Stimulated activated CD8-positive, alpha-beta memory T cell treated with anti-CD3 and anti-CD28 coated beads, Interleukin-7, amount 100 ng/mL, for 1 hour (primary cell): Measurements from ENCODE around the gene NMS.

Experiments
- DNase-seq, 2 donors: peaks; one replicate each; pipeline ENCODE4 v3.0.0-alpha.2; 2020; ENCODE audit warnings: low read depth in 2 of 2

The NMS gene

DNA sequence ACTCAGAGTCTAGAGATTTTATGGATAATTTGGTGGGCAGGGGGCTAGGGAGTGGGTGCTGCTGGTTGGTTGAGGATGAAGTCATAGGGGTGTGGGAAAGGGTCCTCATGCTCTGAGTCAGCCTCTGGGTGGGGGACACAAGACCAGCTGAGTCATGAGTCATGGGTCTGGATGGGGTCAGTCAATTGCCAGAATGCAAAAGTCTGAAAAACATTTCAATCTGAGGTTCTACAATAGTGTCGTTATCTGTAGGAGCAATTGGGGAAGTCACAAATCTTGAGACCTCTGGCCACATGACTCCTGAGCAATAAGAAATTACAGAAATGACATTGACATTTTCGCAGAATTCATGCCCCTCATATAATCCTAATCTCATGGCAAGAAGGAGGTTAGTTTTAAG, 15.1 kb downstream of the NMS start:
- DNase-seq: no peak

DNA sequence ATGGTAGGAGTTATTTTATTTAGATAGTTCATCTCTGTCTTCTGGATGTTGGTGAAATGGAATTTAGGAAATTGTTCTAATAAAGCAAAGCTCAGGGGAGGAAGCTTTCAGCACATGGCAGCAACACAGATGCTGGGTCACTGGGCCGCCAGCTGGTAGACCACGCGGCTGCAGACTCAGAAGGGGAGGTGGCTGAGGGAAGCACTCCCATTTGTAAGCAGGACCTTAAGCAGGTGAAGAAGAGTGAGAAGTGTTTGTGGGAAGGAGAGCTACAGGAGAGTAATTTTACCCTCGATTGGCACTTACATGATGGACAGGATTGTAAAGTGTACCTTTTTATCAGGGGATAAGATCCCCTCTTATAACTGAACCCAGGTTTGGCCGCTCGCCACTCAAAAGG, 24.4 kb downstream of the NMS start:
- DNase-seq: no peak

DNA sequence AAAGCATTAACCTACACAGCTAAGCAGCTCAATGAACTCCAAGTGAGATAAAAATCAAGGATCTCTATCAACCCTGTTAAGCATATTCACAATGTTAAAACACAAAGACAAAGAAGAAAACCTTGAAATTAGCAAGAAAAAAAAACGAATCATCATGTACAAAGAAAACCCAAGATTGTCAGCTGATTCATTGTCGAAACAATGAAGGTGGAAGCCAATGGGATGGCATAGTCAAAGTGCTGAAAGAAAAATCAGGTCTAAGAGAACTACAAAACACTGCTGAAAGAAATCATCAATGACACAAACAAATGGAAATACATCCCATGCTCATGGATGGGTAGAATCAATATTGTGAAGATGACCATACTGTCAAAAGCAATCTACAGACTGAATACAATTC, 32.5 kb downstream of the NMS start:
- DNase-seq: no peak

DNA sequence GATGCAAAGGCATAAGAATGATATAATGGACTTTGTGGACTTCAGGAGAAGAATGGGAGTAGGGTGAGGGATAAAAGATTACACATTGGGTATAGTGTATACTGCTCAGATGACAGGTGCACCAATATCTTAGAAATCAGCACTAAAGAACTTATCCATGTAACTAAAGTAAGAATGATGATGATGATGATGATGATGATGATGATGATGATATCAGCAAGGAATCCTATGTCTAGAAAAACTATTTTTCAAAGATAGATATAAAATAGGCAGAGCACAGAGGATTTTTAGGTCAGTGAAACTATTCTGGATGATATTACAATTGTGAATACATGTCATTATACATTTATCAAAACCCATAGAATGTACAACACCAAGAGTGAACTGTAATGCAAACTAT, 34.3 kb downstream of the NMS start:
- DNase-seq: no peak

DNA sequence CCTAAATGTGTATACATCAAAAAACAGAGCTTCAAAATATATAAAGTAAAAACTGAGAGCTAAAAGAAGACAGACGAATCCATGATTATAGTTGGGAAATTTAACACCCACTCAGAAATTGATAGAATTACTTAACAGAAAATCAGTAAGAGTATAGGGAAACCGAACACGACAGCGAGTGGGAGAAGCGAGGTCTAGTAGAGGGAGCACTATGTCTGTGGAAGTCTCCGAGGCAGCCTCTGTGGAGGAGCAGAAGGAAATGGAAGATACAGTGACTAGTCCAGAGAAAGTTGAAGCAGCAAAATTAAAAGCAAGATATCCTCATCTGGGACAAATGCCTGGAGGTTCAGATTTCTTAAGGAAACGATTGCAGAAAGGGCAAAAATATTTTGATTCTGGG, 38.8 kb downstream of the NMS start:
- DNase-seq: no peak

DNA sequence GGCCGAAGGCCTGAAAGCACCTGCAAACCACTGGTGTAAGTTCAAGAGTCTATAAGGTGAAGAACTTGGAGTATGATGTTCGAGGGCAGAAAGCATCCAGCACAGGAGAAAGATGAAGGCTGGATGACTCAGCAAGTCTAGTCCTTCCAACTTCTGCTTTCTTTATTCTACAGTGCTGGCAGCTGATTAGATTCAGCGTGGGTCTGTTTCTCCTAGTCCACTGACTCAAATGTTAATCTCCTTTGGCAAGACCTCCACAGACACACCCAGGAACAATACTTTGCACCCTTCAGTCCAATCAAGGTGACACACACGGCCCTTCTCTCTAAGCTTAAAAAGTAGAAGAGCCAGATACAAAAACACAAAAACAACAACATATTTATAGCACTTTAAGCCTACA, 43.4 kb downstream of the NMS start:
- no peak for DNase-seq

DNA sequence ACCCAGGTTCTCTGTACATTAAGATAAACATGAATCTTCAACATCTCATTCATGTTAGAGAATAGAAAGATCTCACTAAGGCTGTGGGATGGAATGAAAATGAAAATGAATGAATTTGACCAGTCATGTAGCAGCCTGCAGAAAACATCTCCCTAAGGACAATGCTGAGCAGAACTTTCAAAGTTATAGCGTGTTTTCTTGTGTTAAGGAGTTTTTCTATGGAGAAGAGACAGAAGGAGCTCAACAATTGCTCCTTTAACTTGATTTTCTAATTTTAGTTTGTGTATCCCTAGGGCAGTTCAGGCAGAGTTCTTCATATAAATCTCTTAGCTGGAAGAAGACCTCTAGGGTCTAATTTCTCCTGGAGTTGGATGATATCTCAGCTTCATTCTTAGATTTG, 47.3 kb downstream of the NMS start:
- DNase-seq: no peak

DNA sequence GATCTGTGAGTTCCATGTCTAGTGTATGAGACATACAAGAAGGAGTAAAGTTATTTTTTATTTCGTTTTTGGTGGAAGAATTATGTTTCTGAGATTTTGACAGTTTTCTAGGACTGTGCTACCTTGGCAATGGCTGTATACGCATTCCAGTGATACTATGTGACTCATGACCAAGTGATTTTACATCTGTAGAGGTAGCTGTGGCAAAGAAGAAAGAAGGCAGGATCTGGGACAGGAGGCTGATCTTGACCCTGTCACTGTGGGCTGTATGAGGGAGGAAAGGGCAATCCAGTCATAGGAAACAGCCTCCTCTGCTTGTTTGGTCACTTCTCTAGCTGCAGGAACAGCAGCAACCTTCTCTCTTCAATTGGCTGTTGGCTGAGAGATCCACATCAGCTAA, 48.5 kb downstream of the NMS start:
- no peak for DNase-seq

DNA sequence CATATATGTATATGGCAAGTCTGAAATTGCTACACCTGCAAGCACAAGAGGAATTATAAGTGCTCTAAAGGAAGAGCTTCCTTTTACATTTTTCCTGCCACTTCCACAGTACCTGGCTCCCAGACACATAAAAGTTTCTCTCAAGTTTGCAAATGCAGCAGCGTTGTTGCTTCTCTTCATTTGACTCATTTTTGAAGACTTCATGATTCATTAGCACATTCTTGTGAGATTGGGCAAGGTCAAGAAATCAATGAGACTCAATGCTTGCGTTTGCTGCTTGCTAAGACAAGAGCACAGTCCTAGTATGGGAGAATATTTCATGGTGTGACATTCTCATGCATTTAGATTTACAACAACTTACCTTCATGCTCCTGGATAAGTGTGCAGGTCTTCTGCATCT, 49.9 kb downstream of the NMS start:
- no peak for DNase-seq

DNA sequence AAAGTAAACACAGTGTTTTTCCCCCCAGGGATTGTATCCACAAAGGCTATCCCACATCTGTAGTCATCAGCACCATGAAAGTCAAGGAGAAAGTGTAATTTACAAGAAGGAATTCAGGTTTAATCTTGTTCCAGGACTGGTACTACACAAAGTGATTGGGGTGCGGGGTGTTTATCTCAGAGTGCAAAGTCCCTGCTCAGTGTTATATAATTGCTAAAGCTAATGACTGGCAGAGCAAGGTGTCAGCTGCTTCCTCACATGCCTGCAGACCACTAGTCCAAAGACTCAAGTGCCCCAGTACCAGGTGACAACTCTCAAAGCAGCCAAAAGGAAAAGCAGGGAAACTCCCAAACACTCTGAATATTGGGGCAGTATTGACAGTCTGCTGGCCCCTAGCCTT, 52.1 kb downstream of the NMS start:
- DNase-seq: no peak

DNA sequence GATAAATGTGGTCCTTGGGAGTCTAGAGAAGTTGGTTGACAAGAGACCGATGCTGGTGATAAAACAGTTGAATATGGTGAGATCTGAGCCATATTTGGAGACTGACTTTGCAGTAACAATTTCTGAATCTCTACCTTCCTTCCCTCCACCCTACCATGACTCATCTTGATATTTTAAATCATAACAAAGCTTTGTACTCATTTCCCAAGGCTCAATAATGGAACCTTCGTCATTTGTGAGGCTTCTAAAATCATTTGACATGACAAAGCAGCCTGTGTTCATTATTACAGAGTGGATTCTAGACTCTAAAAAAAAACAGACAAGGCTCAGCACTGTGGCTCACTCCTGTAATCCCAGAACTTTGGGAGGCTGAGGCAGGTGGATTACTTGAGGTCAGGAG, 54.0 kb downstream of the NMS start:
- no peak for DNase-seq

DNA sequence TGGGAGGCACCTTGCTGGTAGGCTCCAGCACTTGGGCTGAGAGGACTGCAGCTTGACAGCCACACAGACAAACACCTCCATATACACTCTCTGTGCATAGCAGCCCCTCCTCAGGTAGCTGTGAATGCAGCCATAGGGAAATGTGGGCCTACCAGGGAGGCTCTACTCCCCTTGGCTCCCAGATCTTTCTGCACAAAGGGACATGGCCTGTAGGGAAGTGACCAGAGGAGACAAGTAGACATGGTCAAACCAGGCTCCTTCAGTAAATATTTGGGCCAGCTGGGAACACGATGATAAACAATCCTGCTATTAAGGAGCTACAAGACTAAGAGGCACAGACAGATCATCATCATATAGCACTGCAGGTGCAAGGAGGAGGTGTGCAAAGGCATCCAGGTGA, 56.6 kb downstream of the NMS start:
- no peak for DNase-seq

DNA sequence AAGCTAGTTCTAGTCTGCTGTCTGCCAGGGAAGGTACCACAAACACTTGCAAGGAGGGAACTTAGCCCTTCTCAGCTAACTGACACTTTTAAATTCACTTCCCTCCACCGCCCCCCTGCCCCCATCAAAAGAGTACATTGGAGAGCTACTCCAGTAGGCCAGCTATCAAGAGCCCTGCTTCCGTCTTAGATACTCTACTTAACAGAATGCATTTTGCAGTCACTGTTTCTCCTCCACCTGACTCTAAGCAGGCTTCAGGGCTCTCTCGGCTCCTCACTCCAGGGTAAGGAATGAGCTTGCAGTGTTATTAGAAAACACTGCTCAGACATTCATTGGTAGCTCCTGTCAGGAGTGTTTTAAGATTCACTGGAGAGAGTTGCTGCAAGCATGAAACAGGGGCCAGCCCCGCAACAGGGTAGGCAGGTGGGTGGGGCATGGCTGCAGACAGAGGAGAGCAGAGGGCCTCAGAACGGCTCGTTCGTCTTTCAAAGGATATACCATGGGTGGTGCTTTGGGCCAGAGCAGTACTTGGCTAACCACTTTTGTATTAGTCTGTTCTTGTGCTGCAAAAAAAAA, 57.2 kb downstream of the NMS start:
- no peak for DNase-seq

DNA sequence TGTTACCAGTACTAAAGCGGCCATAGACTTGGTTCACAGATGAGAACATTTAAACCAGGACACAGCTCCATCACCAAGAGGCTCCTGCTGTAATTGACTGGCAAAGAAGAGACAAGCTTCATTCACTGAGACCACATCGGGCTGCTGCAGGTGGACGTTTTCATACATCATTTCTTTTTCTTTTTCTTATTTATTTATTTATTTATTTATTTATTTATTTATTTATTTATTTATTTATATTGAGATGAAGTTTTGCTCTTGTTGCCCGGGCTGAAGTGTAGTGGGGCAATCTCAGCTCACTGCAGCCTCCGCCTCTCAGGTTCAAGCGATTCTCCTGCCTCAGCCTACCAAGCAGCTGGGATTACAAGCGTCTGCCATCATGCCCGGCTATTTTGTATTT, 58.9 kb downstream of the NMS start:
- DNase-seq: no peak

DNA sequence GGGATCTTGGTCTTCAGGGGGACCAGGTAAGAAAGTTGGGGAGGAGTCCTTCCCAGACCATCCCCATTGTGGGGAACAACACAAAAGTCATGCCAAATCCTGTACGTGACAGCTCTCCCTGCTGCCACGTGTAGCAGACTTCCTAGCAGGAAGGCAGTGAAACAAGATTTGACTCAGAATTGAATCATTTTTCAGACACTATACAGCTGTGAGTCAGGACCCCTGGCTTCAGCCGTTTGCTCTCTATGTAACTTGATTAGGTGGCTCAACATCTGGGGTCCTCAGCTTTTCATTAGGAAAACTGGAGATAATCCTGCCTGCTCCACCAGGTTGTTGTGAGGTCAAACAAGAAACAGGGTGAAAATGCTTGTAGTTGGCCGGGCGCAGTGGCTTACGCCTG, 59.6 kb downstream of the NMS start:
- no peak for DNase-seq
